Forelimb muscle (tissue), 1 donor: ENCODE data around the gene CRCP. TPM values are rescaled to one million over a fixed set of nuclear protein-coding genes. Genes with fewer than 3 reads are reported as not detected.
"Not testable (repeated sequence)": the region's sequence is repeated elsewhere in the genome, so short reads cannot be mapped to it uniquely, and the experiment has no call there.

ENCODE experiments used
- DNase-seq: peaks from one replicate; pipeline ENCODE4 v3.0.0-alpha.2; 2013; ENCODE audit warnings: low read depth
- polyA plus RNA-seq: library from polyadenylated mRNA; unstranded; fragments of 120-200 nt; gene quantifications from one replicate; pipeline ENCODE4 v1.2.1, GENCODE V29; 2013; ENCODE audit not compliant: insufficient read length

CRCP gene
- 21.5 TPM for polyA plus RNA-seq

DNA sequence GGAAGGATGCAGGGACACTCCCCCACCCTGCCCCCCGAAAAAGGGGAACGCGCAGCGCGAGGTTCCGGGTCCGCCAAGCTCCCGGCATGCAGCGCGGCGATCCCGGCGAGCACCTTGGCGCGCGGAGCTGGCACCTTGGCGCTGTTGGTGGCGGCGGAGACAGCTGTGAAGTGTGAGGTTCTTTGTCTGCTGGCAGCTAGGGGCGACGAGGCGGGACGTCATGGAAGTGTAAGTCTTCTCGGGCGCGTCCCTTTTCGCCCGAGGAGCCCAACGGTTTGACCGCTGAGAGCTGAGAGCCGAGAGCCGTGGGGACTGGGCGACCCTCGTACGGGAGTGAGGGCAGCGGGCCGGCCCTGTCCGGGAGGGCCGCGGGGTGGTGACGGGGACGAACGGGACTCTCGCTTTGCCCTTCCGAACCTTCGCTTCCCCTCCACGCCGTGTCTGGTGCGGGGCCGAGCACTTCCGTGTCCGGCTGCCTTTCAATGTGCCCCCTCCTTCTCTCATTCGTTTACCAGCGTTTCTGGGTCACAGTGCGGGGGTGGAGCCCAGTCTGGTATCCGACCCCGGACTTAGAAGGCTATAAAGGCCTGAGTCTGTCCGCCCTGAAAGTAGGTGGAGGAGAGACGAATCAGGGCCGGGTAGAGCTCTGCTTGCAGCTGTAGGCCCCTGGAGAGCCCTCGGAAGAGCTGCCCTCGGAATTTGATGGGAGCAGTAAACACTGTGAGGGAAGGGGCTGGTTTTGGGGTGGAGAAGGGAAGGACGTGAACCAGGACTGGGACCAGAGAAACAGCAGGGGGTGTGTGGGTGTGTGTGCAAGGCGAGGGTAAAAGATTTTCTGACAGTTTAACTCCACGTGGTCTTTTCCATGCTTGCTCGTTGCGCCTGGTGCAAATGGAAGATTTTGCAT is at the start of gene CRCP:
Gene CRCP (plus strand): TSS at position 105 of the 907 bp plus-strand sequence. CDS start 116 bp downstream, at position 221.
- no peak for DNase-seq

DNA sequence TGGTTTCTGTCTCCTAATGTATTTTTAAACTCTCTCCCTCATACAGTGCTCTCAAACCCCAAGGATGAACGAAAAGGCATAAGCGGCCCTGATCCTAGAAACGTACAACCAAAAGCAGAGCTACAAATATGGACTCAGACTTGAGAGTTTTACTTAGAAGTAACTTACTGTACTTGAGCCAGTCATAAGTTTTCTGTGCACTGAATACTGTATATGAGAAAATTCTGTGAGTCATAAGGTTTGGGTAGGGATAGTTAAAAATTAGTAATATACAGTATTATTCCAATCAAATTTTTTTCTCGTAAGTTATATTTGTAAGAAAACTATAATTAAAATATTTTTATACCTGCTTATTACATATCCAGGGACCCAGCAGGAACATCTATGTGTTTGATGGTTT is 44.9 kb upstream of the CRCP start:
- DNase-seq, result no peak

GRCh38 chr7:66070222-66070621 is 44.4 kb upstream of the CRCP start:
- DNase-seq, result no peak

GRCh38 chr7:66072208-66072607 is 42.4 kb upstream of the CRCP start:
- DNase-seq, result not testable (repeated sequence)

DNA sequence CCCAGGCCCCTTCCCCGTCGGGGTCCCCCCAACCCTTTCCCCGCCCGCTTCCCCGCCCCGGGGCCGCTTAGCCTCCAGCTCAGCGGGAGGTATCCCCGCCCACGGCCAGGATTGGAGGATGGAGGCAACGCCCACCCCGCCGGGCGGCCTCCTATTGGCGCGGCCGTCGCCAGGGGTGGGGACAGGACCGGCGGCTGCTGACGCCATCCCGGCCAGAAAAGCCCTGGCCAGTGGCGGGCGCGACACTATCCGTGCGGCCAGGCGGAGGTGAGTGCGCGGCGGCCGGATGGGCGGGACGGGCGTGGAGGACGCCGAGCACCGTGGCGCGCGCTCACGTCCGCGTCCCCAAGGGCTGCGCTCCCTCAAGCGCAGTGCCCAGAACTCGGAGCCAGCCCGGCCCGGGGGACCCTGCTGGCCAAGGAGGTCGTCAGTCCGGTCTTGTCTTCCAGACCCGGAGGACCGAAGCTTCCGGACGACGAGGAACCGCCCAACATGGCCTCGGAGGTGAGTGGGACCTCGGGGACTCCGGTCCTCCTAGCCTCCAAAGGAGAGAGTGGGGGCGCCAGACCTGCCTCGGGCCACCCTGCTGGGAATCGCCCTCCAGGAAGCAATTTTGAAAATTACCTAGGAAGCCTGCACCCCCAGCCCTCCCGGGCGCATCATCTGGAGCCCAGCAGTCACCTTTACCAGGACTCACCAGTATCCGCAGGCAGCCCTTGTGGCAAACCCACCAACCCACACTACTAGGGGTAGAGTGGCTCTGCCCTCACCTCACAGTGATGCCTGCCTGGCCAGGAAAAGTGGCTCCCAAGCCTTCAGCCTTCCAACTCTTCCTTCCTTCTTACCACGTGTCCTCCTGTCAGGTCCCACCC is 38.8 kb upstream of the CRCP start, which contains the start of gene ASL:
Gene ASL (plus strand): TSS at position 230 of the 872 bp plus-strand sequence. CDS start 263 bp downstream, at position 493.
- peak; percentile 66 for DNase-seq

- DNase-seq, result no peak
Observed at GRCh38 chr7:66076462-66077329, 38.0 kb upstream of the CRCP start.

- DNase-seq, result no peak
Observed at GRCh38 chr7:66078067-66078466, 36.6 kb upstream of the CRCP start.

DNA sequence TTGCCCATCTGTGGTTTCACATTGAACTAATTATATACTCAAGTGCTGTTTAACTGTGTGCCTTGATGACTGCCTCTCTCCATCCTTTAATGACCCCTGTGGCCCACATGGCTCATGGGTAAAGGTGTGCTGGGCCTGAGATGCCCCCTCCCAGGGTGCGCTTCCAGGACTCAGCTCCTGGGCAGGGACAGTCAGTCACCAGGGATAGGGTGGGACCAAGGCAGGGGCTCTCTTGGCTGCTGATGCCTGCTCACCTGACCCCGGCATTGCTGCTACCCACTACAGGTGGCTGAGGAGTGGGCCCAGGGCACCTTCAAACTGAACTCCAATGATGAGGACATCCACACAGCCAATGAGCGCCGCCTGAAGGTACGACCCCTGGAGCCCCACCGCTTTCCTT is 32.6 kb upstream of the CRCP start:
- DNase-seq, result no peak

DNA sequence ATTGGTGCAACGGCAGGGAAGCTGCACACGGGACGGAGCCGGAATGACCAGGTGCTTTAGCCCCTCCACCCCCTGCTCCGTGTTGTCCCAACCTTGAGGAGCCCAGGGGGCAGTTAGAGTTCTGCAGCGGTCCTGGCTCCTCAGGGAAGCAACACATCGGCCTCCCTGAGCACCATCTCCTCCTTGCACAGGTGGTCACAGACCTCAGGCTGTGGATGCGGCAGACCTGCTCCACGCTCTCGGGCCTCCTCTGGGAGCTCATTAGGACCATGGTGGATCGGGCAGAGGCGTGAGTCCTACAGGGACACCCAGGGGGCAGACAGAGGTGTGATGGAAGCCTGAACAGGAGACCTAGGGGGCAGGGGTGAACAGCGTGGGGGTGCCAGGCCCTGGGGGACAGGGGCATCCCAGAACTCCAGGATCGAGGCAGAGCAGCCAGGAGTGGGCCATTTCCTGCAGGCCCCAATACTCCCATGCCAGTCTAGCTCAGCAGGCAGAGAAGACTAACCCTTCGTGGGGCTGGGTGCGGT is 31.7 kb upstream of the CRCP start:
- DNase-seq, result no peak

DNA sequence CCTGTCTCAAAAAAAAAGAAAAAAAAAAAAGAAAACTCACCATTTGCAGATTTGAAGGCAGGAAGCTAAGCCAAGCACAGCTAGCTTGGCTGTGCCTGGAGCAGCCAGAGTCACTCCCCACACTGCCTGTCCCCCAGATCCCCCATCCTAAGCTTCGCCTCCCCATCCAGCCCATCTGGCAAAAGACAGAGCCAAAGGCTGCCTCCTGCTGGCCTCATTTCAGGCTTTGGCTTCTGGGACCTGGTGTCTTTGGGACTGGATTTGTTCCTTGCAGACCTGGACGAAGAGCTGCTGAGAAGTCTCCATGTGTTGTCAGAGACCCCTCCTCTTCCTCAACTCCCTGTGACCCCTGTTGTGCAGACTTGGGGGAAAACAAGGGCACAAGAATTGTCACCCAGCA is 31.0 kb upstream of the CRCP start:
- DNase-seq, result no peak

GRCh38 chr7:66088861-66089838 is 25.5 kb upstream of the CRCP start:
- DNase-seq, result no peak

DNA sequence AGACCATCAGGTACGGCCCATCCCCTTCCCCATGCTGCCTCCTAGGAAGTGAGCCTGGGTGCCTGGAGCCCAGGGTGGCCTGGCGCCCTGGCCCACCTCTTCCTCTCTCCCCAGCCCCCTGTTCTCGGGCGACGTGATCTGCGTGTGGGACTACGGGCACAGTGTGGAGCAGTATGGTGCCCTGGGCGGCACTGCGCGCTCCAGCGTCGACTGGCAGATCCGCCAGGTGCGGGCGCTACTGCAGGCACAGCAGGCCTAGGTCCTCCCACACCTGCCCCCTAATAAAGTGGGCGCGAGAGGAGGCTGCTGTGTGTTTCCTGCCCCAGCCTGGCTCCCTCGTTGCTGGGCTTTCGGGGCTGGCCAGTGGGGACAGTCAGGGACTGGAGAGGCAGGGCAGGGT is 22.0 kb upstream of the CRCP start:
- no peak for DNase-seq

DNA sequence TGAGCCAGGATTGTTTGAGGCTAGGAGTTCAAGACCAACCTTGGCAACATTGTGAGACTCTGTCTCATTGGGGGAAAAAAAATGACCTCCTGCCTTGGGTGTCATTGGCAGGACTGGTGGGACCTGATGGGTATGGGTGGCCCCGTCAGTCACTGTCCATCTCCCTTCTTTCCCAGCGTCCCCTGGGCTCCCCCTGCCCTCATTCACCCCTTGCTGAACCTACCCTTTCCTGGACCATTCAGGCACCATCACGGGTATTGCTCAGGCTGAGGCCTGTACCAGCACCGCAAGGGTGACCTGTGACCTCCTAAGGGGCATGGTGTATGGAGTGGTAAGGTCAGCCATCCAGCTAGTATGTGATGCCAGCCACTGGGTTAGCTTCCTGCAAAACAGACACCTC is 19.6 kb upstream of the CRCP start:
- DNase-seq, result no peak

- DNase-seq, result no peak
Observed at GRCh38 chr7:66099232-66099550, 15.5 kb upstream of the CRCP start.

- DNase-seq, result peak; percentile 60
Observed at GRCh38 chr7:66099551-66100407, 14.9 kb upstream of the CRCP start.

DNA sequence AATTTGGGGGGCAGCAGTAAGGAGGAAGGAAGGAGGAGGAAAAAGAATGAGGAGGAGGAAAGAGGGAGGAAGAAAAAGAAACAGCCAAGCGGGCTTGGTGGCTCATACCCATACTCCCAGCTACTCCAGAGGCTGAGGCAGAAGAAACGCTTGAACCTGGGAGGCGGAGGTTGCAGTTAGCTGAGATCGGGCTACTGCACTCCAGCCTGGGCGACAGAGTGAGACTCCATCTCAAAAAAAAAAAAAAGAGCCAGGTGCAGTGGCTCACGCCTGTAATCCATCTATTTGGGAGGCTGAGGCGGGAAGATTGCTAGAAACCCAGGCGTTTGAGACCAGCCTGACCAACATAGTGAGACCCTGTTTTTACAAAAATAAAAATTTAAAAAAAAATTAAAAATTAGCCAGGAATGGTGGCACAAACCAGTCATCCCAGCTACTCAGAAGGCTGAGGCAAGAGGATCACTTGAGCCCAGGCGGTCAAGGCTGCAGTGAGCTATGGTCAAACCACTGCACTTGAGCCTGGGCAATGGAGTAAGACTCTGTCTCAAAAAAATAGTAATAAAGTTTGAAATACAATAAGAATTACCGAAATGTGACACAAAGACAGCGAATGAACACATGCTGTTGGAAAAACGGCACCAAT is 14.1 kb upstream of the CRCP start:
- DNase-seq, result no peak

DNA sequence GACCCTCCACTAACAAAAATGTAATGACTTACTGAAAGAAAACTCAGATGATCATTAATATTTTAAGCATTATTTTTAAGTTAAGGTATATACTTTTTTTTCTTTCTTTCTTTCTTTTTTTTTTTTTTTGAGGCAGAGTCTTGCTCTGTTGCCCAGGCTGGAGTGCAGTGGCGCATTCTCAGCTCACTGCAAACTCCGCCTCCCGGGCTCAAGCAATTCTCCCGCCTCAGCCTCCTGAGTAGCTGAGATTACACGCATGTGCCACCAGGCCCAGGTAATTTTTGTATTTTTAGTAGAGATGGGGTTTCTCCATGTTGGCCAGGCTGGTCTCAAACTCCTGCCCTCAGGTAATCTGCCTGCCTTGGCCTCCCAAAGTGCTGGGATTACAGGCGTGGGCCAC is 12.5 kb upstream of the CRCP start:
- DNase-seq, result not testable (repeated sequence)

GRCh38 chr7:66103994-66104393 is 10.7 kb upstream of the CRCP start:
- DNase-seq, result not testable (repeated sequence)
